WTC11 (cell line): ENCODE data around the gene MON2. TPM values are rescaled to one million over a fixed set of nuclear protein-coding genes. Genes with fewer than 3 reads are reported as not detected.
A peak's percentile ranks its signal among the peaks of the same experiment; 100 is the strongest.

Experiments
- ATAC-seq: fragments of 200-7000 bp; cut with Tn5 transposase; 2 replicates; pipeline ENCODE4 v1.10.0; 2021; ENCODE audit warnings: mild to moderate bottlenecking, moderate library complexity
- CTCF ChIA-PET: fragments of 300-600 bp; sonication (Branson Sonifier 250); formaldehyde crosslinking; loops from one replicate; lab custom pipeline; 2021; ENCODE audit warnings: antibody characterized with exemption; lab: Charles Lee
- POLR2A ChIA-PET: fragments of 350-600 bp; sonication (Branson Sonifier 250); formaldehyde crosslinking; loops from one replicate; lab custom pipeline; 2021; ENCODE audit warnings: antibody characterized with exemption; lab: Charles Lee
- DNase-seq: peaks from one replicate; pipeline ENCODE4 v3.0.0; 2021; ENCODE audit warnings: low spot score
- H3K27ac Mint-ChIP-seq: 2 replicates; pipeline ENCODE4 v1.8.0; 2021; ENCODE audit warnings: mixed read lengths
- H3K27me3 Mint-ChIP-seq: 2 replicates; pipeline ENCODE4 v1.8.0; 2021; ENCODE audit warnings: low read depth, mild to moderate bottlenecking, moderate library complexity, mixed read lengths
- H3K36me3 Mint-ChIP-seq: 2 replicates; pipeline ENCODE4 v1.8.0; 2021; ENCODE audit warnings: mixed read lengths
- H3K4me1 Mint-ChIP-seq: 2 replicates; pipeline ENCODE4 v1.8.0; 2022; ENCODE audit warnings: mixed read lengths
- H3K4me3 Mint-ChIP-seq: 2 replicates; pipeline ENCODE4 v1.8.0; 2021; ENCODE audit warnings: mild to moderate bottlenecking, moderate library complexity, mixed read lengths
- H3K9me3 Mint-ChIP-seq: 2 replicates; pipeline ENCODE4 v1.8.0; 2021; ENCODE audit warnings: mixed read lengths
- ATF1 ChIP-seq: sonication (generic); formaldehyde crosslinking; IDR thresholded peaks from 2 replicates; pipeline ENCODE4 v1.8.1; 2023; ENCODE audit warnings: mild to moderate bottlenecking, moderate library complexity, missing genetic modification reagents
- ELF4 ChIP-seq: sonication (generic); formaldehyde crosslinking; IDR thresholded peaks from 2 replicates; pipeline ENCODE4 v1.8.1; 2022; ENCODE audit warnings: low read depth, mild to moderate bottlenecking, moderate library complexity, missing genetic modification reagents
- ETV6 ChIP-seq: sonication (generic); formaldehyde crosslinking; IDR thresholded peaks from 2 replicates; pipeline ENCODE4 v1.8.1; 2022; ENCODE audit warnings: mild to moderate bottlenecking, missing genetic modification reagents
- GABPB1 ChIP-seq: sonication (generic); formaldehyde crosslinking; IDR thresholded peaks from 2 replicates; pipeline ENCODE4 v1.8.1; 2023; ENCODE audit warnings: mild to moderate bottlenecking, missing genetic modification reagents
- GRHL2 ChIP-seq: fragments of 250-450 bp; sonication (Bioruptor Pico); IDR thresholded peaks from 2 replicates; pipeline ENCODE4 v1.8.0; 2022; ENCODE audit warnings: mild to moderate bottlenecking, moderate library complexity; ENCODE audit not compliant: insufficient replicate concordance, severe bottlenecking
- HMGA2 ChIP-seq: fragments of 250-450 bp; sonication (Bioruptor Pico); IDR thresholded peaks from 2 replicates; pipeline ENCODE4 v1.4.0; 2021; ENCODE audit warnings: mild to moderate bottlenecking, moderate library complexity
- MXD4 ChIP-seq: fragments of 250-450 bp; sonication (Bioruptor Pico); IDR thresholded peaks from 2 replicates; pipeline ENCODE4 v1.8.0; 2021; ENCODE audit warnings: mild to moderate bottlenecking, moderate library complexity, borderline replicate concordance
- NFYB ChIP-seq: sonication (generic); formaldehyde crosslinking; conservative IDR thresholded peaks from 2 replicates; pipeline ENCODE4 v1.8.0; 2022; ENCODE audit warnings: low read depth, missing genetic modification reagents
- NR2C2 ChIP-seq: sonication (generic); formaldehyde crosslinking; IDR thresholded peaks from 2 replicates; pipeline ENCODE4 v1.8.0; 2022; ENCODE audit warnings: mild to moderate bottlenecking, missing genetic modification reagents
- SMAD3 ChIP-seq: sonication (generic); formaldehyde crosslinking; IDR thresholded peaks from 2 replicates; pipeline ENCODE4 v1.8.0; 2022; ENCODE audit warnings: missing genetic modification reagents, mild to moderate bottlenecking, borderline replicate concordance
- TEAD4 ChIP-seq: sonication (generic); formaldehyde crosslinking; IDR thresholded peaks from 2 replicates; pipeline ENCODE4 v1.8.0; 2022; ENCODE audit warnings: mild to moderate bottlenecking, missing genetic modification reagents
- ZBTB21 ChIP-seq: sonication (generic); formaldehyde crosslinking; IDR thresholded peaks from 2 replicates; pipeline ENCODE4 v1.8.1; 2023; ENCODE audit warnings: mild to moderate bottlenecking, missing genetic modification reagents, borderline replicate concordance
- ZMAT4 ChIP-seq: fragments of 250-450 bp; sonication (Bioruptor Pico); IDR thresholded peaks from 2 replicates; pipeline ENCODE4 v1.9.0; 2021; ENCODE audit warnings: mild to moderate bottlenecking
- ZNF219 ChIP-seq: sonication (generic); formaldehyde crosslinking; IDR thresholded peaks from 2 replicates; pipeline ENCODE4 v1.8.0; 2023; ENCODE audit warnings: missing genetic modification reagents, mild to moderate bottlenecking, borderline replicate concordance
- ZNF532 ChIP-seq: fragments of 250-450 bp; sonication (Bioruptor Pico); IDR thresholded peaks from 2 replicates; pipeline ENCODE4 v1.9.0; 2021; ENCODE audit warnings: mild to moderate bottlenecking, borderline replicate concordance
- total RNA-seq: library from RNA; stranded (reverse); gene quantifications from 3 replicates; pipeline ENCODE4 v1.2.3, GENCODE V29; 2021
- TF ChIP-seq, protein P1 (sequence below): sonication (generic); formaldehyde crosslinking; IDR thresholded peaks from 2 replicates; pipeline ENCODE4 v1.8.1; 2023; ENCODE audit warnings: mild to moderate bottlenecking, missing genetic modification reagents, moderate library complexity
- TF ChIP-seq, protein P2 (sequence below): sonication (generic); formaldehyde crosslinking; IDR thresholded peaks from 2 replicates; pipeline ENCODE4 v1.8.0; 2022; ENCODE audit warnings: missing genetic modification reagents
- TF ChIP-seq, protein P3 (sequence below): sonication (generic); formaldehyde crosslinking; IDR thresholded peaks from 2 replicates; pipeline ENCODE4 v1.8.1; 2022; ENCODE audit warnings: mild to moderate bottlenecking, missing genetic modification reagents, moderate library complexity, borderline replicate concordance
- TF ChIP-seq, protein P4 (sequence below): sonication (generic); formaldehyde crosslinking; IDR thresholded peaks from 2 replicates; pipeline ENCODE4 v1.8.1; 2023; ENCODE audit warnings: mild to moderate bottlenecking, missing genetic modification reagents, borderline replicate concordance
- TF ChIP-seq, protein P5 (sequence below): sonication (generic); formaldehyde crosslinking; IDR thresholded peaks from 2 replicates; pipeline ENCODE4 v1.8.1; 2023; ENCODE audit warnings: mild to moderate bottlenecking, missing genetic modification reagents

MON2 gene
- total RNA-seq, 1 experiment from 2014 or later = 25.8 TPM

- Mint-ChIP-seq H3K36me3 (peaks cover 23% of the 10 kb centered on the region), H3K9me3 (peaks cover 19% of the 10 kb centered on the region), H3K27ac (no peak overlapping the region), H3K27me3 (no peaks in the 10 kb centered on the region), H3K4me1 (peaks cover 4% of the 10 kb centered on the region), H3K4me3 (no peak overlapping the region)
- DNase-seq (no peak), ATAC-seq (no peak)
- TF ChIP-seq ETV6 = no peak
- TF ChIP-seq, protein P1, sequence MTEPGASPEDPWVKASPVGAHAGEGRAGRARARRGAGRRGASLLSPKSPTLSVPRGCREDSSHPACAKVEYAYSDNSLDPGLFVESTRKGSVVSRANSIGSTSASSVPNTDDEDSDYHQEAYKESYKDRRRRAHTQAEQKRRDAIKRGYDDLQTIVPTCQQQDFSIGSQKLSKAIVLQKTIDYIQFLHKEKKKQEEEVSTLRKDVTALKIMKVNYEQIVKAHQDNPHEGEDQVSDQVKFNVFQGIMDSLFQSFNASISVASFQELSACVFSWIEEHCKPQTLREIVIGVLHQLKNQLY (CRISPR knock-in tag) = no peak
- TF ChIP-seq TEAD4 = no peak
- no peak for TF ChIP-seq MXD4 (CRISPR knock-in tag)
- TF ChIP-seq, protein P2, sequence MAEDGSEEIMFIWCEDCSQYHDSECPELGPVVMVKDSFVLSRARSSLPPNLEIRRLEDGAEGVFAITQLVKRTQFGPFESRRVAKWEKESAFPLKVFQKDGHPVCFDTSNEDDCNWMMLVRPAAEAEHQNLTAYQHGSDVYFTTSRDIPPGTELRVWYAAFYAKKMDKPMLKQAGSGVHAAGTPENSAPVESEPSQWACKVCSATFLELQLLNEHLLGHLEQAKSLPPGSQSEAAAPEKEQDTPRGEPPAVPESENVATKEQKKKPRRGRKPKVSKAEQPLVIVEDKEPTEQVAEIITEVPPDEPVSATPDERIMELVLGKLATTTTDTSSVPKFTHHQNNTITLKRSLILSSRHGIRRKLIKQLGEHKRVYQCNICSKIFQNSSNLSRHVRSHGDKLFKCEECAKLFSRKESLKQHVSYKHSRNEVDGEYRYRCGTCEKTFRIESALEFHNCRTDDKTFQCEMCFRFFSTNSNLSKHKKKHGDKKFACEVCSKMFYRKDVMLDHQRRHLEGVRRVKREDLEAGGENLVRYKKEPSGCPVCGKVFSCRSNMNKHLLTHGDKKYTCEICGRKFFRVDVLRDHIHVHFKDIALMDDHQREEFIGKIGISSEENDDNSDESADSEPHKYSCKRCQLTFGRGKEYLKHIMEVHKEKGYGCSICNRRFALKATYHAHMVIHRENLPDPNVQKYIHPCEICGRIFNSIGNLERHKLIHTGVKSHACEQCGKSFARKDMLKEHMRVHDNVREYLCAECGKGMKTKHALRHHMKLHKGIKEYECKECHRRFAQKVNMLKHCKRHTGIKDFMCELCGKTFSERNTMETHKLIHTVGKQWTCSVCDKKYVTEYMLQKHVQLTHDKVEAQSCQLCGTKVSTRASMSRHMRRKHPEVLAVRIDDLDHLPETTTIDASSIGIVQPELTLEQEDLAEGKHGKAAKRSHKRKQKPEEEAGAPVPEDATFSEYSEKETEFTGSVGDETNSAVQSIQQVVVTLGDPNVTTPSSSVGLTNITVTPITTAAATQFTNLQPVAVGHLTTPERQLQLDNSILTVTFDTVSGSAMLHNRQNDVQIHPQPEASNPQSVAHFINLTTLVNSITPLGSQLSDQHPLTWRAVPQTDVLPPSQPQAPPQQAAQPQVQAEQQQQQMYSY = no peak
- no peak for TF ChIP-seq ZMAT4 (CRISPR knock-in tag)
- TF ChIP-seq ELF4 (CRISPR knock-in tag) = no peak
- no peak for TF ChIP-seq ZNF532 (CRISPR knock-in tag)
- TF ChIP-seq, protein P3, sequence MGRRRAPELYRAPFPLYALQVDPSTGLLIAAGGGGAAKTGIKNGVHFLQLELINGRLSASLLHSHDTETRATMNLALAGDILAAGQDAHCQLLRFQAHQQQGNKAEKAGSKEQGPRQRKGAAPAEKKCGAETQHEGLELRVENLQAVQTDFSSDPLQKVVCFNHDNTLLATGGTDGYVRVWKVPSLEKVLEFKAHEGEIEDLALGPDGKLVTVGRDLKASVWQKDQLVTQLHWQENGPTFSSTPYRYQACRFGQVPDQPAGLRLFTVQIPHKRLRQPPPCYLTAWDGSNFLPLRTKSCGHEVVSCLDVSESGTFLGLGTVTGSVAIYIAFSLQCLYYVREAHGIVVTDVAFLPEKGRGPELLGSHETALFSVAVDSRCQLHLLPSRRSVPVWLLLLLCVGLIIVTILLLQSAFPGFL (CRISPR knock-in tag) = no peak
- no peak for TF ChIP-seq GABPB1 (CRISPR knock-in tag)
- no peak for TF ChIP-seq NFYB (CRISPR knock-in tag)
- no peak for TF ChIP-seq ZNF219 (CRISPR knock-in tag)
- no peak for TF ChIP-seq NR2C2 (CRISPR knock-in tag)
- TF ChIP-seq ATF1 (CRISPR knock-in tag) = no peak
- CTCF ChIA-PET = no interaction called here
- POLR2A ChIA-PET = no interaction called here
Observed at GRCh38 chr12:62517887-62518286, 51.3 kb downstream of the MON2 start.

- Mint-ChIP-seq H3K36me3 (peaks cover 13% of the 10 kb centered on the region), H3K27me3 (no peaks in the 10 kb centered on the region), H3K27ac (no peak overlapping the region), H3K4me1 (0 out of 2 replicates have a peak, but pooled peaks cover 3% of the 10 kb centered on the region), H3K4me3 (no peak overlapping the region), H3K9me3 (peaks cover 13% of the 10 kb centered on the region)
- ChIA-PET CTCF (interaction anchor here (0.6 to 1.6 kb wide), 2 partner anchors 18 to 84 kb away, joined by 3 to 5 read pairs; no protein-coding TSS in a partner anchor), POLR2A (interaction anchor here (0.6 kb wide), 1 partner anchor 28 kb away, joined by 4 read pairs; no protein-coding TSS in a partner anchor)
- peak; percentile 67 for ATAC-seq
- DNase-seq = no peak
- TF ChIP-seq, protein P4, sequence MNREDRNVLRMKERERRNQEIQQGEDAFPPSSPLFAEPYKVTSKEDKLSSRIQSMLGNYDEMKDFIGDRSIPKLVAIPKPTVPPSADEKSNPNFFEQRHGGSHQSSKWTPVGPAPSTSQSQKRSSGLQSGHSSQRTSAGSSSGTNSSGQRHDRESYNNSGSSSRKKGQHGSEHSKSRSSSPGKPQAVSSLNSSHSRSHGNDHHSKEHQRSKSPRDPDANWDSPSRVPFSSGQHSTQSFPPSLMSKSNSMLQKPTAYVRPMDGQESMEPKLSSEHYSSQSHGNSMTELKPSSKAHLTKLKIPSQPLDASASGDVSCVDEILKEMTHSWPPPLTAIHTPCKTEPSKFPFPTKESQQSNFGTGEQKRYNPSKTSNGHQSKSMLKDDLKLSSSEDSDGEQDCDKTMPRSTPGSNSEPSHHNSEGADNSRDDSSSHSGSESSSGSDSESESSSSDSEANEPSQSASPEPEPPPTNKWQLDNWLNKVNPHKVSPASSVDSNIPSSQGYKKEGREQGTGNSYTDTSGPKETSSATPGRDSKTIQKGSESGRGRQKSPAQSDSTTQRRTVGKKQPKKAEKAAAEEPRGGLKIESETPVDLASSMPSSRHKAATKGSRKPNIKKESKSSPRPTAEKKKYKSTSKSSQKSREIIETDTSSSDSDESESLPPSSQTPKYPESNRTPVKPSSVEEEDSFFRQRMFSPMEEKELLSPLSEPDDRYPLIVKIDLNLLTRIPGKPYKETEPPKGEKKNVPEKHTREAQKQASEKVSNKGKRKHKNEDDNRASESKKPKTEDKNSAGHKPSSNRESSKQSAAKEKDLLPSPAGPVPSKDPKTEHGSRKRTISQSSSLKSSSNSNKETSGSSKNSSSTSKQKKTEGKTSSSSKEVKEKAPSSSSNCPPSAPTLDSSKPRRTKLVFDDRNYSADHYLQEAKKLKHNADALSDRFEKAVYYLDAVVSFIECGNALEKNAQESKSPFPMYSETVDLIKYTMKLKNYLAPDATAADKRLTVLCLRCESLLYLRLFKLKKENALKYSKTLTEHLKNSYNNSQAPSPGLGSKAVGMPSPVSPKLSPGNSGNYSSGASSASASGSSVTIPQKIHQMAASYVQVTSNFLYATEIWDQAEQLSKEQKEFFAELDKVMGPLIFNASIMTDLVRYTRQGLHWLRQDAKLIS (CRISPR knock-in tag) = no peak
- TF ChIP-seq GRHL2 = no peak
- no peak for TF ChIP-seq NR2C2 (CRISPR knock-in tag)
- TF ChIP-seq ZBTB21 (CRISPR knock-in tag) = no peak
- no peak for TF ChIP-seq HMGA2 (CRISPR knock-in tag)
- TF ChIP-seq SMAD3 = no peak
- TF ChIP-seq, protein P5, sequence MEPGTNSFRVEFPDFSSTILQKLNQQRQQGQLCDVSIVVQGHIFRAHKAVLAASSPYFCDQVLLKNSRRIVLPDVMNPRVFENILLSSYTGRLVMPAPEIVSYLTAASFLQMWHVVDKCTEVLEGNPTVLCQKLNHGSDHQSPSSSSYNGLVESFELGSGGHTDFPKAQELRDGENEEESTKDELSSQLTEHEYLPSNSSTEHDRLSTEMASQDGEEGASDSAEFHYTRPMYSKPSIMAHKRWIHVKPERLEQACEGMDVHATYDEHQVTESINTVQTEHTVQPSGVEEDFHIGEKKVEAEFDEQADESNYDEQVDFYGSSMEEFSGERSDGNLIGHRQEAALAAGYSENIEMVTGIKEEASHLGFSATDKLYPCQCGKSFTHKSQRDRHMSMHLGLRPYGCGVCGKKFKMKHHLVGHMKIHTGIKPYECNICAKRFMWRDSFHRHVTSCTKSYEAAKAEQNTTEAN (CRISPR knock-in tag) = no peak
Observed at GRCh38 chr12:62519043-62519442, 52.4 kb downstream of the MON2 start.
